GM19468 (cell line): ENCODE results near the gene SAXO1.
"Not testable (repeated sequence)": the region's sequence is repeated elsewhere in the genome, so short reads cannot be mapped to it uniquely, and the experiment has no call there.

Experiments
- ATAC-seq: cut with Tn5 transposase; IDR thresholded peaks from one replicate; pipeline ENCODE4 v1.9.1; 2021; ENCODE audit warnings: mild to moderate bottlenecking, moderate library complexity, moderate number of reproducible peaks; ENCODE audit not compliant: unreplicated experiment; ENCODE audit errors: extremely low read depth

The SAXO1 gene

GRCh38 chr9:19000133-19000532 lies 32.9 kb downstream of the SAXO1 start:
- ATAC-seq = no peak

- no peak for ATAC-seq
Measured at GRCh38 chr9:18999173-18999785, 33.7 kb downstream of the SAXO1 start.

GRCh38 chr9:18997151-18997550 lies 35.9 kb downstream of the SAXO1 start:
- no peak for ATAC-seq

GRCh38 chr9:18996211-18996610 lies 36.8 kb downstream of the SAXO1 start:
- ATAC-seq = no peak

DNA sequence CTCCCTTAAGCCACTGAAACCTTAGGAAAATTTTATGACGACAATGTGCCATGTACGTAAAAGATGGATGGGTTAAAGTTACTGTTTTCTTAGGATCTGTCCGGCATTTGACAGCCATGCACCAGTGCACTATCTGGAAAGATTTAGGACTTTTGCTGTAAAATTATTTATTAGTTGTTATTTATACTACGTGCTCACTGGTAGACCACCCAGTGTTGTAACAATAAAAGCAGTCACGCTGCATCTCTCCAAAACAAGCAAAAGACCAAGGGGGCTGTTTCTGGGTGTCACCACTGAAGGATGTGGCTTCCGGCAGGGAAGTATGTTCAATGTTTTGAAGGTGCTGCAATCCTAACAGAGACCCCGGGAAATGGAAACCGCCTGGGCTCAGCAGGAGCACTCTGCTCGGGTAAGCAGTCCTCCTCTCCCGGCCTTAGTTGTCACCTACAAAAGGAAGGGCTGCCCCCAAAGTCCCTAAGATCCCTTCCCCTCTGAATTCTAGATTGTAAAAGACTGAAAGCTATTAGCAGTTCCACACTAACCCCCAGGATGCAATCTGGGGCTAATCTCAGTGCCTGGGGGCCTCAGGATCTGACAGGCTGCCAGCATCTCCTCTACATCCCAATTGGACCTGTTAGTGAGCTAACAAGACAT lies 38.6 kb downstream of the SAXO1 start:
- no peak for ATAC-seq

DNA sequence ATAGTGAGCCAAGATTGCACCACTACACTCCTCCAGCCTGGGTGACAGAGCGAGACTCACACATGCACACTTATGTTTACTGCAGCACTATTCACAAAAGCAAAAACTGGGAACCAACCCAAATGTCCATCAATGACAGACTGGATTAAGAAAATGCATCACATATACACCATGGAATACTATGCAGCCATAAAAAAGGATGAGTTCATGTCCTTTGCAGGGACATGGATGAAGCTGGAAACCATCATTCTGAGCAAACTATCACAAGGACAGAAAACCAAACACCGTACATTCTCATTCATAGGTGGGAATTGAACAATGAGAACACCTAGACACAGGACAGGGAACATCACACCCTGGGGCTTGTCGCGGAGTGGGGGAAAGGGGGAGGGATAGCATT lies 41.8 kb downstream of the SAXO1 start:
- not testable (repeated sequence) for ATAC-seq

- ATAC-seq = no peak
Measured at GRCh38 chr9:18990494-18990893, 42.5 kb downstream of the SAXO1 start.

- ATAC-seq = no peak
Measured at GRCh38 chr9:18989865-18990264, 43.1 kb downstream of the SAXO1 start.

- no peak for ATAC-seq
Measured at GRCh38 chr9:18989097-18989496, 43.9 kb downstream of the SAXO1 start.

DNA sequence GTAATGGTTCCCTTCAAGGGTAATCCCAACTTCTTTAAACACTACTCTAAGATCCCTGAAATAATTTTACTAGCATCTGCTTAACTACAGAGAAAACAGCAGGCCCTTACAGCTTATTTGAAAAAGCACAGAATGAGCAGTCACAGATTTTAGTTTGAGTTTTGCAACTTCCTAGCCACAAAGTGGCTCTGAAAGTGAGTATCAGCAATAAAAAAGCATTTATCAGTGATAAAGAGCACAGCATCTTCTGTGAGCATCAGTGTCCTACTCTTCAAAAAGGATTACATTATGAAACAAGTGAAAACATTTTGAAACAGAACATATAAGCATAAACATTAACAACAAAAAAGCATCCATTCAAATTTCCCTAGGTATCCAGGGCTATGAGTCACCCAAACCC lies 45.0 kb downstream of the SAXO1 start:
- no peak for ATAC-seq

- no peak for ATAC-seq
Measured at GRCh38 chr9:18985996-18986395, 47.0 kb downstream of the SAXO1 start.

- no peak for ATAC-seq
Measured at GRCh38 chr9:18985464-18985951, 47.5 kb downstream of the SAXO1 start.

DNA sequence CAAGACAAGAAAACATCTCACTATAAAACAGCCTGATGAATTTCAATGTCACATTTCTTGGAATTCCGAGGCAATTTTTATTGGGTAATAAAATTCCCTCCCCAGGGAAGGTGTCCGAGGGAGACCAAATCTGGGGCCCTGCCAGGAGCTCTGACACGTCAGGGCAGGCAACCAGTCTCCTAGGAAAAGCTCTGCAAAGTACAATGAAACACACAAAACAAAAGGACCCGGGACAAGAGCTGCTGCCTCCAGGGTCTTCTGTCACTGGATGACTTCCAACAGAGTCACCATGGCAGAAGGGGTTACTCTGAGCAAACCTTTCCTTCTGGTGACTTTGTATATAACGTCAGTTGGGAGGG lies 50.8 kb downstream of the SAXO1 start:
- ATAC-seq = no peak

DNA sequence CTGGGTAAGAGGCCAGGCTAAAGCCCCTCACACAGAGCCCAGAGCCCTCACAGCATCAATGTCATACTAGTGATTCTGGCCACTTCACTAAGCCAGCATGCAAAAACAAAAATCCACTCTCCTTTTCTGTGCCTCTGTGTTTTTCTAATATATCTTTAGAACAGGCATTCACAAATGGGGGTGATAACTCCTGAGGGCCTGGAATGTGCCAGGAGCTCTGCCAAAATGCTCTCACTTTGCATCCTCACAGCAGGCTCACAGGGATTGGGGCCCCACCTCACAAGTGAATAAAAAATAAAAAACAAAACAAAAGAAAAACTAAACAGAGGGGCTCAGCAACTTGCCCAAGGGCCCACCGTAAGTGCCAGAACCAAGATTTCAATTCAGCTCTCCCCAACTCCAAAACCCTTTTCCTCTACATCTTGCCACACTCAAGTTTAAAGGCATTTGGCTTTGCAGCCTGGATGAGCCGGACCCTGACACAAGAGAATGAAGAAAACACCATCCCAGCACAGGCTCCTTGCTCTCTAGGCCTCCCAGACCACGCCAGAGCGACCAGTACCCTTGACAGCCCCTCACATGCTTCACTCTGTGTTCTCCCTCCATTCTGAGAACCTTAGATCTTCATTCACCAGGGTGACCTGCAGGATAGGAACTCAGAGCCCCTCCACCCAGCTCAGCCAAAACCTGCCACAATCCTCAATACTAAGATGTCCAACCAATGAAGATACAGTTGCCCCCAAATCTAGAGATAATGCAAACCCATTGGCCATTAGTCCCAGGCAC lies 51.3 kb downstream of the SAXO1 start:
- no peak for ATAC-seq

DNA sequence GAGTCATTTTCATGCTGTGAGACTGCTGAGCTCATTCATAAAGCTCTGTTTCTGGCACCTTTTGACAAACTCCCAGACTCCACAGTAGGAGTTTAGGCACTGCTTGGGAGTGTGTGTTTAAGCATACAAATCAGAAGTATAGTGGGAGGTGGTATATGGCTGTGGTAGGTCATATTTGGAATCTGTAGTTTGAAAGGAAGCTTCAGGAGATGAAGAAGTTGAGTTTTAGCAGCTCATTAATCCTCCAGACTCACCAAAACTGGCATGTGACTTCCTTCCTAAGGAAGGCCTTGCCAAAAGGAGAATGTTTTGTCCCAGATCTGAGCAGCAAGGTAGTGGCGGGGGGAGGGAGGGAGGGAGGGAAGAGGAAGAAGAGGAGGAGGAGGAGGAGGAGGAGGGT lies 52.8 kb downstream of the SAXO1 start:
- no peak for ATAC-seq

DNA sequence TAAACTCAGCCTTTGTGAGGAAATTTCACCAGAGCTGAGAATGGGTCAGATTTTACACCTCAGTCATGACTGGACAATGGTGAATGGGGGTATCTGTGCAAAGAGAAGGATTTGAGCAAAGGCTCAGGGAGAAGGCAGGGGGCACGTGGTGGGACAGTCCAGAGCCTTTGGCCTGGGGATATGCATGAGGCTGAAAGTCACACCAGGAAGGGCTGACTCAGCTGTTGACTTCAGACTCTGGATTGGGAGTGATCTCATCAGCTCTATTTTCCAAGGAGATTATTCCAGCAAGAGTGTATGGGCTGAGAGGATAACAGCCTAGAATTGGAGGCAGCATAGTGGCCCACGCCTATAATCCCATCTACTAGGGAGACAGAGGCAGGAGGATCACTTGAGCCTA lies 53.6 kb downstream of the SAXO1 start:
- ATAC-seq = no peak

DNA sequence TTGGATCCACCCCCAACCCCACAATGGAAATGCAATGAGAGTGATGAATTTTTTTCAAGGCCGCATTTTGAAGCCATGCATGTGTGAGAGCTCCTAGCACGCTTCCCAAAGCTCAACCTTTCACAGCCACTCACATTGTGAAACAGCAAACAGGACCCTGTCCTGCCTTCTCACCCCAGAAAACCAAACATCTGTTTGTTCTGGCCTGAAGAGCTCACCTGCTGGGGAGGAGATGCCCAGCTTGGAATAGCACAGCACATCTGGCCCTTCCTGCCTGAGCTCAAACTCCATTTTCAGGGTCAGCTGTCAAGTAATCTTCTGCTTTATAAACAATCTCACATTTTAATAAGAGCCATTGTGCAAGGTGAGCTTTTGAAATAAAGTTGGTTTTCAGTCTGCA lies 54.8 kb downstream of the SAXO1 start:
- ATAC-seq = no peak

GRCh38 chr9:18976709-18977531 lies 56.1 kb downstream of the SAXO1 start:
- ATAC-seq = no peak

DNA sequence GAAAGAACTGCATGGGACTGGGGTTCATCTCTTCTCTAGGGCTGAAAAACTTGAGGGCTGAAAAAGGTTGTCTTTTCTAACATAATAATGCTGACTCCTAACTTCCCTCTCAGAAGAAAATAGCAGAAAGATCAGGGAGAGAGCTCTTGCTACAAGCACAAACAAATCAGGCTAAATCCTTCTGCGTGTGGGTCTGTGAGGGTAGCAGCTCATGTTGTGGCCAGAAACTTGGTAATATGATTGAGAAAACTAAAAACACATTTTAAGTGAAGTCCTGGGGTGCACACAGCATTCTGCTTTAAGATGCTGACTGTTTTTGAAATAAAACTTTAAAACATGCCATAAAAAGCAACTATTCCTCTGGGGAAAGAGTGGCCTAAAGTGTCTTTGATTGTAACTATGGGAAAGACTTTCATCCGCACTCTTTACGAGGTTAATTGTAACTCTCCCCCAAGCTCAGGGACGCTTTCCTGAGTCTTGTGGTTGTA lies 56.7 kb downstream of the SAXO1 start:
- ATAC-seq = no peak

DNA sequence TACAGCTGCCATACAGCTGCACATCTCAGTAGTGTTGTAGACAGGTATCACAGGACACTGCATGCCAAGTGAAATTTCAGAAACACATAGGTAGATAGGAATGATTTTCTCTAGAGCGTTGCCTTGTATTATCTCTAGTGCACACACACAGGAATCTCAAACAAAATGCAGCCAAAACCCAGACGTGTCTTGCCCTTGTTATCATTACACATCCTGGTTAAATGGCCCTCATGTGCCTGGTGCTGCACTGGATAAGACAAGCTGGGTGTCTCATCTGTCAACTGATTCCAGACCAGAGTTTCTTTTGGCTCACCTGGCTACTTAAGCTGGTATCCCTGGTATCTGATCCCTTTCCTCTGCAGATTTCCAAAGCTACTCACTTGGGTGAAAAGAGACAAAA lies 59.7 kb downstream of the SAXO1 start:
- ATAC-seq = no peak
